ENCODE measurements around the gene RAB4A. TPM values are rescaled to one million over a fixed set of nuclear protein-coding genes. Genes with fewer than 3 reads are reported as not detected.

The RAB4A gene
- total RNA-seq (2022) (98.9 and 111 TPM in 2 replicates), Bru-seq, nascent RNA (percentile 94 among the genes with signal in this experiment), BruChase-seq, experiment 1, labeled RNA remaining after a 2-hour chase (percentile 90 among the genes with signal in this experiment), BruChase-seq, experiment 2, labeled RNA remaining after a 6-hour chase (percentile 91 among the genes with signal in this experiment)
- long read RNA-seq, transcript RAB4A-202 (6 exons, 708 nt): minor isoform, 7 of 247 reads
- long read RNA-seq, transcript RAB4A-205 (6 exons, 2,799 nt): minor isoform, 17 of 247 reads
- long read RNA-seq, transcript RAB4A-201 (8 exons, 2,966 nt): major isoform, 200 of 247 reads
- long read RNA-seq, partial matches to known transcripts: 1 of 247 reads
- long read RNA-seq, other reads (novel, unspliced or antisense): 21 of 247 reads

GRCh38 chr1:229270547-229271447 is at the start of gene RAB4A:
Gene RAB4A, plus strand, starts transcription at chr1:229271111. Its CDS starts 229 bp downstream, at chr1:229271340.
- H3K9me3 Mint-ChIP-seq (ENCODE audit: unreplicated experiment): no peaks in the 10 kb centered on the region
- H3K4me3 ChIP-seq (ENCODE audit: low read depth, low read length): peak within 1 kb of the TSS; percentile 77
- ChIA-PET CTCF (interaction anchor here (0.9 to 1.0 kb wide), 2 partner anchors 10 to 12 kb away, joined by 3 to 4 read pairs; no protein-coding TSS in a partner anchor), POLR2A (interaction anchor here (0.6 to 1.6 kb wide), 7 partner anchors 28 to 1537 kb away, joined by 3 to 6 read pairs (median 3); partner anchors contain the start of gene NUP133)
- peak within 1 kb of the TSS; percentile 92 for H3K27ac Mint-ChIP-seq (ENCODE audit: unreplicated experiment)
- peaks cover 16% of the 10 kb centered on the region for H3K36me3 Mint-ChIP-seq (ENCODE audit: insufficient read depth, unreplicated experiment)
- TF ChIP-seq CTCF (IDR thresholded peaks at IDR 0.05; ENCODE audit: insufficient read depth in 1 of 2, low read depth in 1 of 2, low read length in 1 of 2, severe bottlenecking in 1 of 2, unreplicated experiment in 1 of 2): no peak
- H3K4me1 ChIP-seq: peaks cover 31% of the 10 kb centered on the region
- no peaks in the 10 kb centered on the region for H3K9me3 ChIP-seq
- H3K27me3 Mint-ChIP-seq (ENCODE audit: insufficient read depth, unreplicated experiment): no peaks in the 10 kb centered on the region
- H3K27me3 ChIP-seq (replicated peaks; ENCODE audit: control insufficient read depth, insufficient read depth, low read length): no peaks in the 10 kb centered on the region
- peaks cover 17% of the 10 kb centered on the region for H3K4me1 Mint-ChIP-seq (ENCODE audit: low read depth, unreplicated experiment)
- peaks cover 1% of the 10 kb centered on the region; the same call in 1 of the 2 replicates for H3K36me3 ChIP-seq (ENCODE audit: control insufficient read depth, insufficient read depth, low read length)
- intact Hi-C loops (cut with micrococcal nuclease; ENCODE audit: unreplicated experiment): loop anchor here (1.0 kb wide), 1 partner anchor 72 kb away; no protein-coding TSS in a partner anchor
- BruUV-seq (replicated peaks): no TSS peak
- peak; percentile 92 to 96 for DNase-seq
- peak within 1 kb of the TSS; percentile 88 for H3K4me3 Mint-ChIP-seq (ENCODE audit: unreplicated experiment)

GRCh38 chr1:229222081-229222480 is 48.8 kb upstream of the RAB4A start:
- no peak for DNase-seq

More at GRCh38 chr1:229222081-229222480, 48.8 kb upstream of the RAB4A start:
- Histone ChIP-seq H3K9me3 (no peaks in the 10 kb centered on the region), H3K27me3 (replicated peaks; ENCODE audit: control insufficient read depth, insufficient read depth, low read length) (no peaks in the 10 kb centered on the region), H3K36me3 (ENCODE audit: control insufficient read depth, insufficient read depth, low read length) (no peaks in the 10 kb centered on the region), H3K4me3 (ENCODE audit: low read depth, low read length) (no peak overlapping the region), H3K4me1 (peaks cover 64% of the 10 kb centered on the region)
- ChIA-PET POLR2A (no interaction called here), CTCF (no interaction called here)
- no peaks in the 10 kb centered on the region for H3K36me3 Mint-ChIP-seq (ENCODE audit: insufficient read depth, unreplicated experiment)
- no peaks in the 10 kb centered on the region for H3K27me3 Mint-ChIP-seq (ENCODE audit: insufficient read depth, unreplicated experiment)
- H3K9me3 Mint-ChIP-seq (ENCODE audit: unreplicated experiment): no peaks in the 10 kb centered on the region
- no peak for TF ChIP-seq CTCF (IDR thresholded peaks at IDR 0.05; ENCODE audit: insufficient read depth in 1 of 2, low read depth in 1 of 2, low read length in 1 of 2, severe bottlenecking in 1 of 2, unreplicated experiment in 1 of 2)
- intact Hi-C loops (cut with micrococcal nuclease; ENCODE audit: unreplicated experiment): loop anchor here (5.0 to 10.0 kb wide), 4 partner anchors 127 to 385 kb away; no protein-coding TSS in a partner anchor
- no peak overlapping the region for H3K4me3 Mint-ChIP-seq (ENCODE audit: unreplicated experiment)
- no TSS peak for BruUV-seq (replicated peaks)
- peaks cover 9% of the 10 kb centered on the region for H3K4me1 Mint-ChIP-seq (ENCODE audit: low read depth, unreplicated experiment)
- H3K27ac Mint-ChIP-seq (ENCODE audit: unreplicated experiment): no peak overlapping the region
